ENCODE measurements around the gene PCDHGA4.
"Not testable (repeated sequence)": the region's sequence is repeated elsewhere in the genome, so short reads cannot be mapped to it uniquely, and the experiment has no call there.

- not testable (repeated sequence) for TF ChIP-seq POLR2A, POLR2AphosphoS5 (IDR thresholded peaks at IDR 0.05; ENCODE audit: low read depth, low read length)
Measured at GRCh38 chr5:141340781-141341354, 14.0 kb upstream of the PCDHGA4 start.

Data from GM12892 (cell line).